Fibroblast of mammary gland (primary cell): ENCODE data around the gene BET1L.

ENCODE experiments used
- DNase-seq: peaks from one replicate; pipeline ENCODE4 v3.0.0-alpha.2; 2010; ENCODE audit warnings: low read depth
- H3K4me3 ChIP-seq: 2 replicates; pipeline ENCODE4 v1.5.1; 2011; ENCODE audit warnings: low read depth, mild to moderate bottlenecking, low read length, moderate library complexity; ENCODE audit not compliant: control insufficient read depth
- CTCF ChIP-seq: conservative IDR thresholded peaks from 2 replicates; pipeline ENCODE4 v1.5.1; 2011; ENCODE audit warnings: low read depth, low read length, inconsistent platforms; ENCODE audit not compliant: control insufficient read depth, insufficient read depth

Gene BET1L

GRCh38 chr11:201966-202365 is 5.2 kb downstream of the BET1L start:
- DNase-seq = no peak
- no peak overlapping the region for H3K4me3 ChIP-seq
- no peak for TF ChIP-seq CTCF

- H3K4me3 ChIP-seq = no peak overlapping the region
- DNase-seq = no peak
- no peak for TF ChIP-seq CTCF
Measured at GRCh38 chr11:200224-201003, 6.8 kb downstream of the BET1L start.

GRCh38 chr11:199782-200181 is 7.4 kb downstream of the BET1L start:
- TF ChIP-seq CTCF = no peak
- H3K4me3 ChIP-seq = no peak overlapping the region
- no peak for DNase-seq

GRCh38 chr11:199004-199581 is 8.1 kb downstream of the BET1L start:
- TF ChIP-seq CTCF = no peak
- DNase-seq = no peak

GRCh38 chr11:198236-198806 is 8.9 kb downstream of the BET1L start:
- no peak for TF ChIP-seq CTCF
- H3K4me3 ChIP-seq = no peak overlapping the region
- DNase-seq = no peak

More at GRCh38 chr11:199004-199581, 8.1 kb downstream of the BET1L start:
- H3K4me3 ChIP-seq = no peak overlapping the region

- H3K4me3 ChIP-seq = no peak overlapping the region
- TF ChIP-seq CTCF = no peak
- DNase-seq = no peak
Measured at GRCh38 chr11:197741-198235, 9.4 kb downstream of the BET1L start.
